Measurements from ENCODE around the gene FBXL17. TPM values are rescaled to one million over a fixed set of nuclear protein-coding genes. Genes with fewer than 3 reads are reported as not detected.

Gene FBXL17
- total RNA-seq, 1 experiment from 2014 or later = 5.3 TPM

DNA sequence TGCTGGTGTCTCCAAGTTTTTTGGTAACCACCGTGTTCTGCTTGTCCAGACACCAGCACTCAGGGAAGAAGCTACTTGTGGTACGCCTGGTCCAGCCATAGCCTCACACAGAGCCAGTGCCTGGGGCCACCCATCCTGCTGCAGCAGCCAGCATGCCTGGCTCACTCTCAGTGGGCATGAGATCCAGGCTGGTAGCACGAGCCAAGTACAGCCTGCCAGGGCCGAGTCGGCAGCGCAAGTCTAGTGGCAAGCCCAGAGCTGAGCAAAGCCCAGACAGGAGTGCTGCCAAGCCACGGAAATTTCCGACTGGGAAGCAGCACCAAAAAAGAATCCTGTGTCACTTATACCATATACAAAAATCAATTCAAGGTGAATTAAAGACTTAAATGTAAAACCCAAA is 36.3 kb upstream of the FBXL17 start:
- DNase-seq = no peak
- Histone ChIP-seq H3K18ac (ENCODE audit: insufficient read length, low read depth, low read length) (no peak overlapping the region), H4K91ac (ENCODE audit: insufficient read length, low read depth, low read length) (no peak overlapping the region), H3K14ac (ENCODE audit: insufficient read depth, low read length) (no peak overlapping the region), H3K9me3 (ENCODE audit: control insufficient read depth, low read depth, low read length) (no peaks in the 10 kb centered on the region), H3K27ac (ENCODE audit: insufficient read length, low read depth, low read length) (no peak overlapping the region), H2BK5ac (ENCODE audit: insufficient read length, low read length) (no peak overlapping the region), H3K4ac (ENCODE audit: low read depth, low read length) (no peak overlapping the region), H2AFZ (ENCODE audit: low read length) (no peak overlapping the region), H2BK15ac (ENCODE audit: low read depth, low read length) (no peak overlapping the region), H3K23me2 (ENCODE audit: insufficient read length, low read depth, low read length, poor library complexity, severe bottlenecking) (no peaks in the 10 kb centered on the region), H2BK12ac (ENCODE audit: insufficient read length, low read depth, low read length) (no peak overlapping the region), H3K79me1 (ENCODE audit: insufficient read depth, low read depth, low read length, poor library complexity, severe bottlenecking) (no peaks in the 10 kb centered on the region), H3T11ph (ENCODE audit: low read length) (no peak overlapping the region), H3K9ac (ENCODE audit: extremely low read depth, insufficient read length, low read length) (no peak overlapping the region), H3K4me2 (ENCODE audit: insufficient read depth, insufficient read length, low read length) (no peak overlapping the region), H3K23ac (ENCODE audit: insufficient read length, low read depth, low read length) (no peak overlapping the region), H3K27me3 (ENCODE audit: insufficient read depth, low read length) (no peaks in the 10 kb centered on the region), H2BK120ac (ENCODE audit: low read depth, low read length, poor library complexity, severe bottlenecking) (no peak overlapping the region), H2AK5ac (ENCODE audit: insufficient read length, low read length) (no peak overlapping the region), H3K56ac (ENCODE audit: insufficient read length, low read depth, low read length) (no peak overlapping the region), H2BK20ac (ENCODE audit: low read depth, low read length, poor library complexity, severe bottlenecking) (no peak overlapping the region), H4K8ac (replicated peaks; ENCODE audit: insufficient read length, low read depth, low read length) (no peak overlapping the region), H3K4me1 (ENCODE audit: insufficient read depth, low read length) (no peaks in the 10 kb centered on the region), H3K79me2 (ENCODE audit: insufficient read depth, low read length) (no peaks in the 10 kb centered on the region), H4K5ac (ENCODE audit: insufficient read length, low read depth, low read length) (no peak overlapping the region), H4K20me1 (ENCODE audit: control insufficient read depth, insufficient read depth, insufficient read length) (no peaks in the 10 kb centered on the region)
- no CpG with 5 or more reads among the region's 8 CpGs for WGBS (ENCODE audit: extremely low coverage, insufficient read length, low lambda C conversion rate)
- H3K36me3 Mint-ChIP-seq (ENCODE audit: insufficient read depth in 1 of 3, low read depth in 3 of 3) = peaks cover 0 to 12% (median 5%) of the 10 kb centered on the region in 3 experiments; a peak in 4 of 7 replicates
- TF ChIP-seq, protein P1, sequence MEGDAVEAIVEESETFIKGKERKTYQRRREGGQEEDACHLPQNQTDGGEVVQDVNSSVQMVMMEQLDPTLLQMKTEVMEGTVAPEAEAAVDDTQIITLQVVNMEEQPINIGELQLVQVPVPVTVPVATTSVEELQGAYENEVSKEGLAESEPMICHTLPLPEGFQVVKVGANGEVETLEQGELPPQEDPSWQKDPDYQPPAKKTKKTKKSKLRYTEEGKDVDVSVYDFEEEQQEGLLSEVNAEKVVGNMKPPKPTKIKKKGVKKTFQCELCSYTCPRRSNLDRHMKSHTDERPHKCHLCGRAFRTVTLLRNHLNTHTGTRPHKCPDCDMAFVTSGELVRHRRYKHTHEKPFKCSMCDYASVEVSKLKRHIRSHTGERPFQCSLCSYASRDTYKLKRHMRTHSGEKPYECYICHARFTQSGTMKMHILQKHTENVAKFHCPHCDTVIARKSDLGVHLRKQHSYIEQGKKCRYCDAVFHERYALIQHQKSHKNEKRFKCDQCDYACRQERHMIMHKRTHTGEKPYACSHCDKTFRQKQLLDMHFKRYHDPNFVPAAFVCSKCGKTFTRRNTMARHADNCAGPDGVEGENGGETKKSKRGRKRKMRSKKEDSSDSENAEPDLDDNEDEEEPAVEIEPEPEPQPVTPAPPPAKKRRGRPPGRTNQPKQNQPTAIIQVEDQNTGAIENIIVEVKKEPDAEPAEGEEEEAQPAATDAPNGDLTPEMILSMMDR (conservative IDR thresholded peaks at IDR 0.05) = no peak
- no peak overlapping the region for H3K4me3 Mint-ChIP-seq
- no peaks in the 10 kb centered on the region for H3K27me3 Mint-ChIP-seq (ENCODE audit: low read depth)
- H3K9me3 Mint-ChIP-seq = peaks cover 0 to 13% of the 10 kb centered on the region in 2 experiments; a peak in 4 of 5 replicates
- H3K4me1 Mint-ChIP-seq = peaks cover 0 to 3% of the 10 kb centered on the region in 2 experiments; a peak in 2 of 4 replicates
- H3K27ac Mint-ChIP-seq = no peak overlapping the region
